ENCODE data around the gene PCDHGA2. TPM values are rescaled to one million over a fixed set of nuclear protein-coding genes. Genes with fewer than 3 reads are reported as not detected.

Gene PCDHGA2
- total RNA-seq, 1 donor from 2014 or later, result 6.2 TPM

Other genes with a start within 250 kb of the PCDHGA2 start
- gene PCDHB2, start 244.1 kb upstream of the PCDHGA2 start, total RNA-seq, result 1.7 TPM
- gene PCDHB3, start 238.3 kb upstream of the PCDHGA2 start, total RNA-seq, result 0.70 TPM
- 1.5 TPM for gene PCDHB4, start 216.9 kb upstream of the PCDHGA2 start, total RNA-seq
- 1.6 TPM for gene PCDHB5, start 203.6 kb upstream of the PCDHGA2 start, total RNA-seq
- gene PCDHB6, start 188.7 kb upstream of the PCDHGA2 start, total RNA-seq, result 0.51 TPM
- 0.87 TPM for gene PCDHB7, start 166.1 kb upstream of the PCDHGA2 start, total RNA-seq
- gene PCDHB8, start 161.0 kb upstream of the PCDHGA2 start, total RNA-seq, result 2.2 TPM
- gene PCDHB16, start 156.4 kb upstream of the PCDHGA2 start, total RNA-seq, result 2.5 TPM
- gene PCDHB9, start 151.6 kb upstream of the PCDHGA2 start, total RNA-seq, result 1.3 TPM
- 0.84 TPM for gene PCDHB10, start 146.4 kb upstream of the PCDHGA2 start, total RNA-seq
- 0.81 TPM for gene PCDHB11, start 139.1 kb upstream of the PCDHGA2 start, total RNA-seq
- 1.3 TPM for gene PCDHB12, start 130.0 kb upstream of the PCDHGA2 start, total RNA-seq
- 2.6 TPM for gene PCDHB13, start 124.8 kb upstream of the PCDHGA2 start, total RNA-seq
- 4.1 TPM for gene PCDHB14, start 115.4 kb upstream of the PCDHGA2 start, total RNA-seq
- gene PCDHB15, start 93.4 kb upstream of the PCDHGA2 start, total RNA-seq, result 5.8 TPM
- not detected for gene SLC25A2, start 34.7 kb upstream of the PCDHGA2 start, total RNA-seq
- 101 TPM for gene TAF7, start 18.0 kb upstream of the PCDHGA2 start, total RNA-seq
- gene PCDHGA1, start 8.2 kb upstream of the PCDHGA2 start, total RNA-seq, result 3.2 TPM
- gene PCDHGA3, start 5.1 kb downstream of the PCDHGA2 start, total RNA-seq, result 9.8 TPM
- 6.7 TPM for gene PCDHGB1, start 11.3 kb downstream of the PCDHGA2 start, total RNA-seq
- gene PCDHGA4, start 16.3 kb downstream of the PCDHGA2 start, total RNA-seq, result 7.8 TPM
- 8.3 TPM for gene PCDHGB2, start 21.2 kb downstream of the PCDHGA2 start, total RNA-seq
- 5.7 TPM for gene PCDHGA5, start 25.4 kb downstream of the PCDHGA2 start, total RNA-seq
- 7.3 TPM for gene PCDHGB3, start 31.5 kb downstream of the PCDHGA2 start, total RNA-seq
- gene PCDHGA6, start 35.1 kb downstream of the PCDHGA2 start, total RNA-seq, result 6.0 TPM
- gene PCDHGA7, start 44.0 kb downstream of the PCDHGA2 start, total RNA-seq, result 7.2 TPM
- 4.6 TPM for gene PCDHGB4, start 48.9 kb downstream of the PCDHGA2 start, total RNA-seq
- 9.7 TPM for gene PCDHGA8, start 53.9 kb downstream of the PCDHGA2 start, total RNA-seq
- gene PCDHGB5, start 59.2 kb downstream of the PCDHGA2 start, total RNA-seq, result 6.1 TPM
- gene PCDHGA9, start 64.0 kb downstream of the PCDHGA2 start, total RNA-seq, result 4.2 TPM
- 5.9 TPM for gene PCDHGB6, start 69.3 kb downstream of the PCDHGA2 start, total RNA-seq
- gene PCDHGA10, start 74.2 kb downstream of the PCDHGA2 start, total RNA-seq, result 4.1 TPM
- gene PCDHGB7, start 78.9 kb downstream of the PCDHGA2 start, total RNA-seq, result 8.6 TPM
- gene PCDHGA11, start 82.3 kb downstream of the PCDHGA2 start, total RNA-seq, result 4.5 TPM
- 6.5 TPM for gene PCDHGA12, start 91.7 kb downstream of the PCDHGA2 start, total RNA-seq
- 22.5 TPM for gene PCDHGC3, start 137.2 kb downstream of the PCDHGA2 start, total RNA-seq
- 2.4 TPM for gene PCDHGC4, start 146.3 kb downstream of the PCDHGA2 start, total RNA-seq
- 2.4 TPM for gene PCDHGC5, start 150.3 kb downstream of the PCDHGA2 start, total RNA-seq

All from Right ventricle myocardium inferior (tissue), 1 donor.